Ovary (tissue), 9 donors: ENCODE measurements around the gene IKZF1. TPM values are rescaled to one million over a fixed set of nuclear protein-coding genes. Genes with fewer than 3 reads are reported as not detected.

Source experiments
- DNase-seq, 5 donors: peaks; one replicate each; pipeline ENCODE4 v3.0.0-alpha.2; 2019 to 2020
- H3K27ac ChIP-seq, 2 donors: fragments of 200-600 bp; one replicate each; pipeline versions ENCODE4 v1.5.1 to v1.8.0; 2019 to 2022
- H3K27me3 ChIP-seq: fragments of 200-600 bp; one replicate; pipeline ENCODE4 v1.8.0; 2022
- H3K36me3 ChIP-seq: fragments of 200-600 bp; sonication (generic); one replicate; pipeline ENCODE4 v1.5.1; 2019
- H3K4me1 ChIP-seq: one replicate; pipeline ENCODE4 v1.8.1; 2013; ENCODE audit warnings: mild to moderate bottlenecking, moderate library complexity; ENCODE audit not compliant: insufficient read depth
- H3K4me3 ChIP-seq: fragments of 200-600 bp; sonication (generic); one replicate; pipeline ENCODE4 v1.5.1; 2017
- H3K9me3 ChIP-seq, 2 donors: fragments of 200-600 bp in 1 of 2; sonication (generic) in 1 of 2; one replicate each; pipeline versions ENCODE4 v1.5.1 to v1.8.1; 2013 to 2019; ENCODE audit warnings: mild to moderate bottlenecking in 1 of 2, moderate library complexity in 1 of 2
- CTCF ChIP-seq, 3 donors: fragments of 450-650 bp in 2 of 3; fragments of 200-600 bp in 1 of 3; IDR thresholded peaks; one replicate each; pipeline versions ENCODE4 v1.5.1 to v1.8.0; 2016 to 2022; ENCODE audit warnings: antibody characterized with exemption in 3 of 3, mild to moderate bottlenecking in 1 of 3
- EP300 ChIP-seq: sonication (generic); formaldehyde crosslinking; IDR thresholded peaks from one replicate; pipeline ENCODE4 v1.6.1; 2017; ENCODE audit warnings: antibody characterized with exemption
- POLR2A ChIP-seq: fragments of 450-650 bp; IDR thresholded peaks from one replicate; pipeline ENCODE4 v1.6.1; 2017; ENCODE audit warnings: antibody characterized with exemption, mild to moderate bottlenecking, moderate library complexity
- WGBS, 3 donors: extraction: QIAGEN DNeasy Blood & Tissue Kit in 1 of 3; methylation state at CpG; one replicate each; pipeline versions ENCODE4 v1.1.5 to v1.1.7; 2013 to 2017; 5-methylcytosine and 5-hydroxymethylcytosine counted together
- intact Hi-C, 4 donors: fragments of 100-400 bp; cut with DNase I; formaldehyde crosslinking; loops; one replicate each; pipeline versions ENCODE4 v1.11.0 to v1.15.1; 2022 to 2023
- polyA plus RNA-seq, 2 donors: library from polyadenylated mRNA; stranded (reverse); fragments of 200-250 nt in 1 of 2; fragments of 350-450 nt in 1 of 2; fragmentation: Illumina TruSeq in 1 of 2; extraction: RNeasy Lipid Tissue Mini Kit (QIAGEN cat#74804) in 1 of 2; gene quantifications; one replicate each; pipeline ENCODE4 v1.2.3, GENCODE V29; 2013 to 2014
- total RNA-seq, 7 donors: library from RNA; depleted of rRNA in 2 of 7; stranded (reverse); fragments of >200 nt in 2 of 7; fragmentation: NEBNext Ultra II Directional in 3 of 7; extraction: Animal tissue kit (Norgen Biotek cat#: 25700) in 3 of 7; gene quantifications; one replicate each; pipeline versions ENCODE4 v1.1.0 to v1.2.4, GENCODE V29; 2016 to 2023
- donor health status: DM: no; HTN: no; CAD: no; lungs with moderate emphysema.
- donor health status: DM: no; HTN: no; CAD: no.
- donor health status: Bipolar disorder and iron deficiency.
- donor health status: DM: yes; HTN: yes; CAD: no.
- donor health status: DM: no; HTN: no; CAD: no.
- donor health status: DM: yes; HTN: yes; CAD: no.

The IKZF1 gene
- total and polyA plus RNA-seq, 9 donors = 0.59 to 7.5 (median 3.3) TPM

GRCh38 chr7:50341724-50342123, 37.2 kb downstream of the IKZF1 start:
- intact Hi-C loops = no loop called here
- no peak for DNase-seq
- 59 to 73% (median 70%) methylated on average over 1 of the region's 1 CpG for WGBS, 3 donors

GRCh38 chr7:50342616-50343114, 38.1 kb downstream of the IKZF1 start:
- WGBS, 3 donors = 19 to 22% (median 19%) methylated on average over 8 of the region's 8 CpGs
- no peaks in the 10 kb centered on the region for H3K9me3 ChIP-seq
- TF ChIP-seq EP300 = no peak
- TF ChIP-seq POLR2A = no peak
- TF ChIP-seq CTCF (IDR thresholded peaks at IDR 0.05) = no peak
- no peaks in the 10 kb centered on the region for H3K36me3 ChIP-seq
- DNase-seq = no peak
- no peaks in the 10 kb centered on the region for H3K4me1 ChIP-seq
- intact Hi-C loops = no loop called here
- H3K27ac ChIP-seq = no peak overlapping the region
- H3K4me3 ChIP-seq = no peak overlapping the region
- no peaks in the 10 kb centered on the region for H3K27me3 ChIP-seq

More at GRCh38 chr7:50341724-50342123, 37.2 kb downstream of the IKZF1 start:
- H3K4me3 ChIP-seq = no peak overlapping the region
- no peaks in the 10 kb centered on the region for H3K9me3 ChIP-seq
- no peaks in the 10 kb centered on the region for H3K4me1 ChIP-seq
- H3K36me3 ChIP-seq = no peaks in the 10 kb centered on the region
- H3K27me3 ChIP-seq = no peaks in the 10 kb centered on the region
- no peak for TF ChIP-seq CTCF (IDR thresholded peaks at IDR 0.05)
- no peak for TF ChIP-seq POLR2A
- H3K27ac ChIP-seq = no peak overlapping the region

GRCh38 chr7:50346545-50347497, 42.3 kb downstream of the IKZF1 start:
- Histone ChIP-seq H3K27ac (no peak overlapping the region), H3K9me3 (no peaks in the 10 kb centered on the region)
- intact Hi-C loops = no loop called here

GRCh38 chr7:50347693-50348092, 43.2 kb downstream of the IKZF1 start:
- 90 to 91% (median 91%) methylated on average over 10 of the region's 10 CpGs for WGBS, 3 donors
- intact Hi-C loops = no loop called here
- Histone ChIP-seq H3K4me3 (no peak overlapping the region), H3K9me3 (no peaks in the 10 kb centered on the region), H3K4me1 (no peaks in the 10 kb centered on the region), H3K27ac (no peak overlapping the region), H3K36me3 (no peaks in the 10 kb centered on the region), H3K27me3 (no peaks in the 10 kb centered on the region)
- TF ChIP-seq EP300 = no peak
- no peak for TF ChIP-seq CTCF (IDR thresholded peaks at IDR 0.05)
- no peak for TF ChIP-seq POLR2A
- no peak for DNase-seq

More at GRCh38 chr7:50346545-50347497, 42.3 kb downstream of the IKZF1 start:
- 77 to 87% (median 80%) methylated on average over 8 of the region's 8 CpGs for WGBS, 3 donors
- Histone ChIP-seq H3K27me3 (no peaks in the 10 kb centered on the region), H3K4me1 (no peaks in the 10 kb centered on the region), H3K4me3 (no peak overlapping the region), H3K36me3 (no peaks in the 10 kb centered on the region)
- no peak for DNase-seq
- TF ChIP-seq POLR2A (no peak), CTCF (IDR thresholded peaks at IDR 0.05) (no peak), EP300 (no peak)
